B cell (primary cell): ENCODE measurements around the gene OR10A5. TPM values are rescaled to one million over a fixed set of nuclear protein-coding genes. Genes with fewer than 3 reads are reported as not detected.

Source experiments
- ATAC-seq: fragments of 200-7000 bp; cut with Tn5 transposase; one replicate; pipeline ENCODE4 v1.10.0; 2021; ENCODE audit warnings: low read depth, mild to moderate bottlenecking, moderate number of reproducible peaks, moderate library complexity
- CTCF ChIA-PET: fragments of 350-600 bp; sonication (Branson Sonifier 250); formaldehyde crosslinking; loops from one replicate; lab custom pipeline; 2021; ENCODE audit warnings: antibody characterized with exemption, inconsistent platforms; lab: Charles Lee
- POLR2A ChIA-PET: fragments of 350-600 bp; sonication (Branson Sonifier 250); formaldehyde crosslinking; loops from one replicate; lab custom pipeline; 2021; ENCODE audit warnings: antibody characterized with exemption; lab: Charles Lee
- DNase-seq: peaks from one replicate; pipeline ENCODE4 v3.0.0; 2013
- H2AFZ ChIP-seq: 2 replicates; pipeline ENCODE4 v1.6.1; 2012; ENCODE audit warnings: mild to moderate bottlenecking, low read depth, low read length; ENCODE audit not compliant: insufficient read depth, poor library complexity, severe bottlenecking
- H3K27ac ChIP-seq, 2 donors: 1 replicate in 1 of 2; 2 replicates in 1 of 2; pipeline ENCODE4 v1.5.1; 2012 to 2013; ENCODE audit warnings: low read length in 2 of 2, mild to moderate bottlenecking in 2 of 2, moderate library complexity in 1 of 2
- H3K27me3 ChIP-seq, 4 experiments: fragments of 200-600 bp in 1 of 4; sonication (generic) in 1 of 4; replicated peaks in 1 of 4; 1 replicate in 2 of 4; 2 replicates in 2 of 4; pipeline versions ENCODE4 v1.6.1 to v1.7.0; 2013 to 2016; ENCODE audit warnings: low read length in 3 of 4, mild to moderate bottlenecking in 2 of 4, mixed read lengths in 1 of 4, moderate library complexity in 1 of 4; ENCODE audit not compliant: insufficient read depth in 4 of 4, control insufficient read depth in 3 of 4; ENCODE audit errors: control extremely low read depth in 1 of 4
- H3K36me3 ChIP-seq, 2 experiments: replicated peaks in 1 of 2; 1 replicate in 1 of 2; 2 replicates in 1 of 2; pipeline versions ENCODE4 v1.6.1 to v1.7.1; 2013; ENCODE audit warnings: low read length in 1 of 2; ENCODE audit not compliant: insufficient read depth in 2 of 2, control insufficient read depth in 1 of 2; ENCODE audit errors: control extremely low read depth in 1 of 2, extremely low read depth in 1 of 2
- H3K4me1 ChIP-seq, 2 donors: fragments of 200-600 bp in 1 of 2; sonication (generic) in 1 of 2; 1 replicate in 1 of 2; 2 replicates in 1 of 2; pipeline versions ENCODE4 v1.5.1 to v1.6.1; 2013 to 2017; ENCODE audit warnings: low read length in 2 of 2; ENCODE audit not compliant: control insufficient read depth in 2 of 2, insufficient read depth in 2 of 2
- H3K4me2 ChIP-seq: replicated peaks from 2 replicates; pipeline ENCODE3; 2012; ENCODE audit warnings: mild to moderate bottlenecking, low read depth, low read length; ENCODE audit not compliant: poor library complexity, severe bottlenecking
- H3K4me3 ChIP-seq, 5 experiments: fragments of 200-600 bp in 1 of 5; sonication (generic) in 1 of 5; 1 replicate in 3 of 5; 2 replicates in 2 of 5; pipeline versions ENCODE4 v1.5.1 to v1.7.0; 2011 to 2016; ENCODE audit warnings: low read length in 4 of 5, mild to moderate bottlenecking in 4 of 5, low read depth in 2 of 5, control low read depth in 1 of 5, moderate library complexity in 1 of 5; ENCODE audit not compliant: insufficient read depth in 1 of 5; ENCODE audit errors: control extremely low read depth in 1 of 5, extremely low read depth in 1 of 5
- H3K79me2 ChIP-seq: fragments of 200-600 bp; sonication (generic); one replicate; pipeline ENCODE4 v1.6.0; 2016; ENCODE audit warnings: low read length; ENCODE audit not compliant: control insufficient read depth, insufficient read depth
- H3K9ac ChIP-seq: fragments of 200-600 bp; sonication (generic); 2 replicates; pipeline ENCODE4 v1.6.1; 2017; ENCODE audit warnings: mild to moderate bottlenecking, low read length, moderate library complexity
- H3K9me3 ChIP-seq, 3 donors: one replicate each; pipeline versions ENCODE4 v1.6.1 to v1.7.1; 2013; ENCODE audit warnings: low read length in 2 of 3; ENCODE audit not compliant: control insufficient read depth in 2 of 3, insufficient read depth in 1 of 3; ENCODE audit errors: control extremely low read depth in 1 of 3
- H4K20me1 ChIP-seq: 2 replicates; pipeline ENCODE4 v1.6.0; 2012; ENCODE audit warnings: mild to moderate bottlenecking, low read length; ENCODE audit not compliant: insufficient read depth, control insufficient read depth, poor library complexity, severe bottlenecking
- H3K27ac Mint-ChIP-seq: one replicate; pipeline ENCODE4 v1.8.0; 2021; ENCODE audit warnings: mixed read lengths
- H3K27me3 Mint-ChIP-seq: one replicate; pipeline ENCODE4 v1.8.0; 2021; ENCODE audit warnings: mixed read lengths
- H3K4me1 Mint-ChIP-seq: one replicate; pipeline ENCODE4 v1.8.0; 2021; ENCODE audit warnings: mixed read lengths
- H3K4me3 Mint-ChIP-seq: one replicate; pipeline ENCODE4 v1.8.0; 2021; ENCODE audit warnings: mixed read lengths
- H3K9me3 Mint-ChIP-seq: one replicate; pipeline ENCODE4 v1.8.0; 2022; ENCODE audit warnings: mixed read lengths; ENCODE audit not compliant: insufficient read depth
- EZH2 ChIP-seq: IDR thresholded peaks from 2 replicates; pipeline ENCODE4 v1.6.1; 2012; ENCODE audit warnings: borderline replicate concordance, low read depth, mild to moderate bottlenecking, moderate library complexity, low read length; ENCODE audit not compliant: insufficient read depth, poor library complexity, severe bottlenecking
- WGBS: methylation state at CpG from one replicate; pipeline ENCODE4 v1.1.5; 2013; ENCODE audit warnings: missing lambda C conversion rate; ENCODE audit not compliant: insufficient coverage; 5-methylcytosine and 5-hydroxymethylcytosine counted together
- intact Hi-C: fragments of 100-400 bp; cut with micrococcal nuclease; formaldehyde crosslinking; loops from one replicate; pipeline ENCODE4 v1.10.0; 2022
- polyA plus RNA-seq: library from polyadenylated mRNA; depleted of rRNA; stranded (reverse); fragments of >200 nt; gene quantifications from 2 replicates; pipeline ENCODE4 v1.2.3, GENCODE V29; 2012
- total RNA-seq, 2 donors: library from RNA; stranded (reverse); fragments of 120-200 nt in 1 of 2; gene quantifications; 1 replicate in 1 of 2; 2 replicates in 1 of 2; pipeline versions ENCODE4 v1.2.3 to v1.2.4, GENCODE V29; 2013 to 2022
- TF ChIP-seq, protein P1 (sequence below): fragments of 200-600 bp; IDR thresholded peaks from one replicate; pipeline ENCODE4 v1.8.0; 2022; ENCODE audit warnings: antibody characterized with exemption, mild to moderate bottlenecking

Gene OR10A5
- total and polyA plus RNA-seq, 2 donors (not counting 1 experiment from before 2014, with no cell fraction given), result not detected

GRCh38 chr11:6813656-6814055, 31.8 kb upstream of the OR10A5 start:
- Histone ChIP-seq H4K20me1 (no peaks in the 10 kb centered on the region), H3K9ac (no peak overlapping the region), H3K4me2 (no peak overlapping the region), H3K27me3 (peaks cover 0 to 12% (median 10%) of the 10 kb centered on the region in 4 experiments), H3K36me3 (no peaks in the 10 kb centered on the region), H3K4me1 (no peaks in the 10 kb centered on the region), H3K27ac (no peak overlapping the region), H3K4me3 (no peak overlapping the region), H3K79me2 (no peaks in the 10 kb centered on the region), H2AFZ (no peak overlapping the region), H3K9me3 (peaks cover 0 to 8% (median 0%) of the 10 kb centered on the region in 3 donors)
- H3K27me3 Mint-ChIP-seq, result peaks cover 24% of the 10 kb centered on the region
- no peak overlapping the region for H3K27ac Mint-ChIP-seq
- H3K9me3 Mint-ChIP-seq, result no peaks in the 10 kb centered on the region
- WGBS, result 86% methylated on average over 2 of the region's 2 CpGs
- intact Hi-C loops, result no loop called here
- POLR2A ChIA-PET, result no interaction called here
- no peak overlapping the region for H3K4me3 Mint-ChIP-seq
- H3K4me1 Mint-ChIP-seq, result peaks cover 2% of the 10 kb centered on the region
- no peak for DNase-seq
- TF ChIP-seq, protein P1, sequence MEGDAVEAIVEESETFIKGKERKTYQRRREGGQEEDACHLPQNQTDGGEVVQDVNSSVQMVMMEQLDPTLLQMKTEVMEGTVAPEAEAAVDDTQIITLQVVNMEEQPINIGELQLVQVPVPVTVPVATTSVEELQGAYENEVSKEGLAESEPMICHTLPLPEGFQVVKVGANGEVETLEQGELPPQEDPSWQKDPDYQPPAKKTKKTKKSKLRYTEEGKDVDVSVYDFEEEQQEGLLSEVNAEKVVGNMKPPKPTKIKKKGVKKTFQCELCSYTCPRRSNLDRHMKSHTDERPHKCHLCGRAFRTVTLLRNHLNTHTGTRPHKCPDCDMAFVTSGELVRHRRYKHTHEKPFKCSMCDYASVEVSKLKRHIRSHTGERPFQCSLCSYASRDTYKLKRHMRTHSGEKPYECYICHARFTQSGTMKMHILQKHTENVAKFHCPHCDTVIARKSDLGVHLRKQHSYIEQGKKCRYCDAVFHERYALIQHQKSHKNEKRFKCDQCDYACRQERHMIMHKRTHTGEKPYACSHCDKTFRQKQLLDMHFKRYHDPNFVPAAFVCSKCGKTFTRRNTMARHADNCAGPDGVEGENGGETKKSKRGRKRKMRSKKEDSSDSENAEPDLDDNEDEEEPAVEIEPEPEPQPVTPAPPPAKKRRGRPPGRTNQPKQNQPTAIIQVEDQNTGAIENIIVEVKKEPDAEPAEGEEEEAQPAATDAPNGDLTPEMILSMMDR, result no peak
- no peak for TF ChIP-seq EZH2
- ATAC-seq, result no peak
- CTCF ChIA-PET, result interaction anchor here (1.3 kb wide), 1 partner anchor 48 kb away, joined by 4 read pairs; no protein-coding TSS in a partner anchor

- Mint-ChIP-seq H3K4me3 (no peak overlapping the region), H3K9me3 (peaks cover 2% of the 10 kb centered on the region), H3K27me3 (peaks cover 10% of the 10 kb centered on the region), H3K4me1 (no peaks in the 10 kb centered on the region), H3K27ac (no peak overlapping the region)
- WGBS, result 100% methylated on average over 1 of the region's 1 CpG
- peaks cover 0 to 7% (median 3%) of the 10 kb centered on the region in 4 experiments for H3K27me3 ChIP-seq
- no peaks in the 10 kb centered on the region for H3K36me3 ChIP-seq
- no peak overlapping the region for H2AFZ ChIP-seq
- H3K4me1 ChIP-seq, result no peaks in the 10 kb centered on the region
- ChIA-PET POLR2A (no interaction called here), CTCF (no interaction called here)
- H3K4me3 ChIP-seq, result no peak overlapping the region
- H3K4me2 ChIP-seq, result no peak overlapping the region
- H3K9me3 ChIP-seq, result peaks cover 0 to 14% (median 0%) of the 10 kb centered on the region in 3 donors
- no peak overlapping the region for H3K27ac ChIP-seq
- ATAC-seq (no peak), DNase-seq (no peak)
- no peak for TF ChIP-seq EZH2
- TF ChIP-seq, protein P1, result no peak
- H4K20me1 ChIP-seq, result no peaks in the 10 kb centered on the region
- no peak overlapping the region for H3K9ac ChIP-seq
- intact Hi-C loops, result no loop called here
- H3K79me2 ChIP-seq, result no peaks in the 10 kb centered on the region
These were observed 27.8 kb upstream of the OR10A5 start for GRCh38 chr11:6817694-6818093.
